ENCODE results near the gene ZNF691.

DNA sequence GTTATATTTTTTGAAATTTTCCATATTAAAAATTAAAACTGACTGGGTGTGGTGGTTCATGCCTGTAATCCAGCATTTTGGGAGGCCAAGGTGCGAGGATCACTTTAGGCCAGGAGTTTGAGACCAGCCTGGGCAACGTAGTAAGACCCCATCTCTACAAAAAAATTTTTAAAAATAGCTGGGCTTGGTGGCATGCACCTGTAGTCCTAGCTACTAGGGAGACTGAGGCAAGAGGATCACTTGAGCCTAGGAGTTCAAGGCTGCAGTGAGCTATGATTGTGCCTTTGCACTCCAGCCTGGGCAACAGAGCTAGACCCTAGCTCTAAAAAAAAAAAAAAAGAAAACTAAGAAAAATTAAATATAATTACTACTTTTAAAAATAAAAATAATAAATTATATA is 24.7 kb upstream of the ZNF691 start:
- no peak for TF ChIP-seq RNF2 (IDR thresholded peaks at IDR 0.05; ENCODE audit: borderline replicate concordance, low read depth)
- TF ChIP-seq, protein P1, sequence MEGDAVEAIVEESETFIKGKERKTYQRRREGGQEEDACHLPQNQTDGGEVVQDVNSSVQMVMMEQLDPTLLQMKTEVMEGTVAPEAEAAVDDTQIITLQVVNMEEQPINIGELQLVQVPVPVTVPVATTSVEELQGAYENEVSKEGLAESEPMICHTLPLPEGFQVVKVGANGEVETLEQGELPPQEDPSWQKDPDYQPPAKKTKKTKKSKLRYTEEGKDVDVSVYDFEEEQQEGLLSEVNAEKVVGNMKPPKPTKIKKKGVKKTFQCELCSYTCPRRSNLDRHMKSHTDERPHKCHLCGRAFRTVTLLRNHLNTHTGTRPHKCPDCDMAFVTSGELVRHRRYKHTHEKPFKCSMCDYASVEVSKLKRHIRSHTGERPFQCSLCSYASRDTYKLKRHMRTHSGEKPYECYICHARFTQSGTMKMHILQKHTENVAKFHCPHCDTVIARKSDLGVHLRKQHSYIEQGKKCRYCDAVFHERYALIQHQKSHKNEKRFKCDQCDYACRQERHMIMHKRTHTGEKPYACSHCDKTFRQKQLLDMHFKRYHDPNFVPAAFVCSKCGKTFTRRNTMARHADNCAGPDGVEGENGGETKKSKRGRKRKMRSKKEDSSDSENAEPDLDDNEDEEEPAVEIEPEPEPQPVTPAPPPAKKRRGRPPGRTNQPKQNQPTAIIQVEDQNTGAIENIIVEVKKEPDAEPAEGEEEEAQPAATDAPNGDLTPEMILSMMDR (IDR thresholded peaks at IDR 0.05) = no peak
- no peak for TF ChIP-seq JUNB (IDR thresholded peaks at IDR 0.05)
- TF ChIP-seq RFX5 (IDR thresholded peaks at IDR 0.05) = no peak
- TF ChIP-seq MAZ (IDR thresholded peaks at IDR 0.05; ENCODE audit: borderline replicate concordance, low read depth, low read length) = no peak
- TF ChIP-seq, protein P2, sequence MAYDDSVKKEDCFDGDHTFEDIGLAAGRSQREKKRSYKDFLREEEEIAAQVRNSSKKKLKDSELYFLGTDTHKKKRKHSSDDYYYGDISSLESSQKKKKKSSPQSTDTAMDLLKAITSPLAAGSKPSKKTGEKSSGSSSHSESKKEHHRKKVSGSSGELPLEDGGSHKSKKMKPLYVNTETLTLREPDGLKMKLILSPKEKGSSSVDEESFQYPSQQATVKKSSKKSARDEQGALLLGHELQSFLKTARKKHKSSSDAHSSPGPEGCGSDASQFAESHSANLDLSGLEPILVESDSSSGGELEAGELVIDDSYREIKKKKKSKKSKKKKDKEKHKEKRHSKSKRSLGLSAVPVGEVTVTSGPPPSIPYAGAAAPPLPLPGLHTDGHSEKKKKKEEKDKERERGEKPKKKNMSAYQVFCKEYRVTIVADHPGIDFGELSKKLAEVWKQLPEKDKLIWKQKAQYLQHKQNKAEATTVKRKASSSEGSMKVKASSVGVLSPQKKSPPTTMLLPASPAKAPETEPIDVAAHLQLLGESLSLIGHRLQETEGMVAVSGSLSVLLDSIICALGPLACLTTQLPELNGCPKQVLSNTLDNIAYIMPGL (CRISPR knock-in tag; IDR thresholded peaks at IDR 0.05; ENCODE audit: borderline replicate concordance) = no peak
- no peak for TF ChIP-seq CHD2 (IDR thresholded peaks at IDR 0.05; ENCODE audit: low read length, partially characterized antibody)

All from A549 (cell line).